Measurements from ENCODE around the gene MEIKIN.

MEIKIN gene

DNA sequence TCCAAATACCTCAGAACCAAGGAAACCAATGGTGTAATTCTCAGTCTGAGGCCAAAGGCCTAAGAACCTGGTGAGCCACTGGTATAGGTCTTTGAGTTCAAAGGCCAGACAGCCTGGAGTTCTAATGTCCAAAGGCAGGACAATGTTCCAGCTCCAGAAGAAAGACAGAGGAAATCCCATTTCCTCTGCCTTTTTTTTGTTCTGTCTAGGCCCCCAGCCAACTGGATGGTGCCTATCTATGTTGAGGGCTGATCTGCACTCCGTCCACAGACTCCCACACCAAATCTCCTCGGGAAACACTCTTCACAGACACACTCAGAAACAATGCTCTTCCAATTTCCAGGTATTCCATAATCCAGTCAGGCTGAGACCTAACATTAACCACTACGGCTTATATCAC, 178.8 kb downstream of the MEIKIN start:
- DNase-seq: no peak

DNA sequence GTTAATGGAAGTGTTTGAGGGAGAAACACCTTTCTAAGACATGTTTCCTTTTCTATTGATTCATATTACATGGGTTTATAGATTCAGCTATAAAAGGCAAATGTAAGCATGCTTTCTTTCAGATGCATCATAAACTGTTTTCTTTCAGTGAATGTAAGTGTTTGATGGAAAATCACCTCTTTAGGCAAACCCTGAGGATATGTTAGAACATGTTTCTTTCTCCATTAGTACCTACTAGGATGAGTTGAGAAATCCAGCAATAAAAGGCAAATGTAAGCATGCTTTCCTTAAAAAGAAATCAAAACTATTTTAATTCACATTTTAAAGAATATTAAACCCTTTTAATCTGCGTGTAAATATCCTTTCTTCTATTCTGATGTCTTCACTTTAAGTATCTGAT, 180.2 kb downstream of the MEIKIN start:
- no peak for DNase-seq

DNA sequence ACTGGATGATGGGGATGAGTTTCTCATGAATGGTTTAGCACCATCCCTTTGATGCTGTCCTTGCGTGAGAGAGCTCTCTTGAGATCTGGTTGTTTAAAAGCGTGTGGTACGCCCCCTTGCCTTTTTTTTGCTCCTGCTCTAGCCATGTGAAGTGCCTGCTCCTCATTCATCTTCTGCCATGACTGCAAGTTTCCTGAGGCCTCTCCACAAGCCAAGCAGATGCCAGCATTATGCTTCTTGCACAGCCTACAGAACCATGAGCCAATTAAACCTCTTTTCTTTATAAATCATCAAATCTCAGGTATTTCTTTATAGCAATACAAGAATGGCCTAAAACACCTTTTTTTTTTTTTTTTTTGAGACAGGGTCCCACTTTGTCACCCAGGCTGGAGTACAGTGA, 181.5 kb downstream of the MEIKIN start:
- DNase-seq: no peak

DNA sequence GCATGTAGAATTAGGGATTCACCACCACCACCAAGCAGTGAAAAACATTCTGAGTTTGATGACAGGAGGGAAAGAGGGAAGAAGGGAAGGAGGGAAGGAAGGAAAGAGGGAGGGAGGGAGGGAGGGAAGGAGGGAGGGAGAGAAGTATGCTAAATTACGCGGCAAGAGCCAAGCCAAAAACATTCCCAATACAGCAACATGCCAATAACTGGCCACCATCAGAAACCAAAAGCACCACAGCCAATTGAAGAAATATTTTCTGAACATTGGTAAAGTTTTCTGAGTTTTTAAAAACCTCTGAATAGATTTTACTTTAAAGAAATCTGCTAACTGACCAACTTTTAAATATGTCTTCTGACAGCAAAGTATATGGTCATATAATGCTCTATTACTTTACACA, 184.7 kb downstream of the MEIKIN start:
- DNase-seq: no peak

DNA sequence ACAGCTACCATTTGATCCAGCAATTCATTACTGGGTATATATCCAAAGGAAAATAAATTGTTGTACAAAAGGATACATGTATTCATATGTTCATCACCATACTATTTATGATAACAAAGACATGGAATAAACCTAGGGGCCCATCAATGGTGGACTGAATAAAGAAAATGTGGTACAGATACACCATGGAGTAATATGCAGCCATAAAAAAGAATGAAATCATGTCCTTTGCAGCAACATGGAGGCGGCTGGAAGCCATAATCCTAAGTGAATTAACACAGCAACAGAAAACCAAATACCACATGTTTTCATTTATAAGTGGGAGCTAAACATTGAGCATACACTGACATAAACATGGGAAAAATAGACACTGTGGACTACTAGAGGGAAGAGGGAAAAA, 185.8 kb downstream of the MEIKIN start:
- no peak for DNase-seq

DNA sequence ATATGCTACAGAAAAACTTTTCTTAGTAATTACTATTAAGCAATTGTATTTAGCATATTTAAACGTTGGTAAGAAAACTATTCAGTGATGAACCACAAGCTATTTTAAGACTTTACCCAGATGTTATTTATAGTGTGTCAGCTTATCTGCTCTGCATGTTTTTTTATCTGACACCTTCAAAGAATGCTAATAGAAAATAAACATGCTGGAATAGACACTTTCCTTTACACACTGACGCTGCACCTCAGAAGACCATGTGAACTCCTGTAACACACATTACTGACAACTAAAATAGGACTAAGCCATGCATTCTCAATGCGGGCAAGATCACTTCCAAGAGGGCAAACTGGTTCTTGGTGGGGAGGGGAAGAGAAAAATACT, 187.0 kb downstream of the MEIKIN start:
- DNase-seq: no peak

DNA sequence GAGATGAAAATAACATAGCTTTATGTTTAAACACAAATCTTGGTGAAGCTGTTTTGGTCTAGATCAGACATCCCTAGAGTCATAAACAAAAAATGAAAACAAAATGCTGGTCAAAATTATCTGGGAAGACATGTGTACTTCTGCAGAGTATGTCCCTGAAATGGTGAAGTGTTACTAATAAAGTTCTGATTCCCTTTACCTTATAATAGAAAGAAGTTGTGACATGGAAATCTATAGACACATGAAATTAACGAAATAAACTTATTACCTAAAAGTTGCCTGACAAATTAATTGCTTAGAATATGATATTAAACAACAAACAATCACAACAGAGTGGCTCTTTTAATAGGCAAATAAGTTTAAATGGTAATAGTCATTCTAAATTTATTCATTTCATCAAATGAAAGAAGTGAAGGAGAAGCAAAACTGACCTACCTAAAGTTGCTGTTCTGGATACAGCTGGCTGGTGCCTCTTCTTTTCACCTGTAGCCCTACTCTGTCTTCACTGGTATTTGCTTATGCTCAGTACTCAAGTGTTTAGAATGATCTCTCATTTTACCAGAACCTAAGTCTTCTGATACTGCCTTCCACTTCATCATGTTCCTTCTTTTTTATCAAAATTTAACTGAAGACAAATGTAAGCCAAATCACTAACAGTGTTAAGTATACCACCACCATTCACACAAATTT, 187.5 kb downstream of the MEIKIN start:
- DNase-seq: no peak
